Ishikawa (cell line): ENCODE measurements around the gene CACNA1G.

Experiments
- CEBPB ChIP-seq: IDR thresholded peaks from 2 replicates; pipeline ENCODE4 v1.6.1; 2012
- EGR1 ChIP-seq: IDR thresholded peaks from 2 replicates; pipeline ENCODE4 v1.6.1; 2012
- EP300 ChIP-seq: IDR thresholded peaks from 2 replicates; pipeline ENCODE4 v1.6.1; 2012; ENCODE audit warnings: borderline replicate concordance
- MAX ChIP-seq: IDR thresholded peaks from 2 replicates; pipeline ENCODE4 v1.6.1; 2012
- NFIC ChIP-seq: IDR thresholded peaks from 2 replicates; pipeline ENCODE4 v1.6.1; 2012
- RAD21 ChIP-seq: IDR thresholded peaks from 2 replicates; pipeline ENCODE4 v1.6.1; 2012; ENCODE audit warnings: low read depth
- REST ChIP-seq: IDR thresholded peaks from 2 replicates; pipeline ENCODE4 v1.6.1; 2012; ENCODE audit warnings: low read depth, mild to moderate bottlenecking
- TAF1 ChIP-seq: IDR thresholded peaks from 2 replicates; pipeline ENCODE4 v1.6.1; 2012; ENCODE audit warnings: low read depth, mild to moderate bottlenecking
- USF1 ChIP-seq: IDR thresholded peaks from 2 replicates; pipeline ENCODE4 v1.6.1; 2012
- ZBTB7A ChIP-seq: IDR thresholded peaks from 2 replicates; pipeline ENCODE4 v1.6.1; 2012; ENCODE audit warnings: low read depth

- TF ChIP-seq EP300: no peak
- no peak for TF ChIP-seq EGR1
- no peak for TF ChIP-seq MAX
- TF ChIP-seq REST: no peak
- no peak for TF ChIP-seq CEBPB
- no peak for TF ChIP-seq TAF1
- no peak for TF ChIP-seq ZBTB7A
- no peak for TF ChIP-seq NFIC
- TF ChIP-seq RAD21: no peak
- no peak for TF ChIP-seq USF1
These were observed 2.0 kb downstream of the CACNA1G start for GRCh38 chr17:50562242-50563091.
